ENCODE results near the gene PRPF39. TPM values are rescaled to one million over a fixed set of nuclear protein-coding genes. Genes with fewer than 3 reads are reported as not detected.

The PRPF39 gene
- total RNA-seq: 43.1 TPM

GRCh38 chr14:45083976-45084722, at the start of gene PRPF39:
Gene PRPF39 (plus strand): TSS chr14:45084116. CDS start chr14:45095240, 11,124 bp downstream.

GRCh38 chr14:45134051-45134958, 50.4 kb downstream of the PRPF39 start, which contains the start of gene FKBP3:
Gene FKBP3 (minus strand): TSS chr14:45134481. CDS start chr14:45134456, 25 bp downstream.

GRCh38 chr14:45135659-45136395, 51.9 kb downstream of the PRPF39 start, which contains the start of gene FANCM:
Gene FANCM (plus strand): TSS chr14:45135930. CDS start chr14:45136032, 102 bp downstream.

Small RNA genes lying within 50 kb of the gene (small RNA-seq; reads per million reads assigned to genes)
- gene RF00151 (0.13 reads per million), gene SNORD127 (3,913 reads per million, percentile 100 among the genes with 10 or more reads in this experiment)

Other genes starting within 250 kb of the PRPF39 start
- 43.1 TPM for gene KLHL28, start 122.2 kb upstream of the PRPF39 start, total RNA-seq
- gene TOGARAM1, start 121.9 kb upstream of the PRPF39 start, total RNA-seq: 71.3 TPM
- gene FKBP3, start 50.4 kb downstream of the PRPF39 start, total RNA-seq: 85.3 TPM
- 13.8 TPM for gene FANCM, start 51.8 kb downstream of the PRPF39 start, total RNA-seq
- gene MIS18BP1, start 169.1 kb downstream of the PRPF39 start, total RNA-seq: 29.5 TPM

Data from diencephalon (tissue), 1 donor.